CD14-positive monocyte (primary cell): ENCODE measurements around the gene CCNC. TPM values are rescaled to one million over a fixed set of nuclear protein-coding genes. Genes with fewer than 3 reads are reported as not detected.

ENCODE experiments used
- DNase-seq, 3 donors: peaks; one replicate each; pipeline ENCODE4 v3.0.0-alpha.2; 2011 to 2022
- H2AFZ ChIP-seq: 2 replicates; pipeline ENCODE4 v1.6.0; 2012; ENCODE audit warnings: mild to moderate bottlenecking, low read depth, low read length, inconsistent platforms; ENCODE audit not compliant: insufficient read depth, poor library complexity, severe bottlenecking
- H3K27ac ChIP-seq, 2 donors: 1 replicate in 1 of 2; 2 replicates in 1 of 2; pipeline ENCODE4 v1.5.1; 2012 to 2013; ENCODE audit warnings: low read length in 2 of 2, control low read depth in 1 of 2, inconsistent platforms in 1 of 2, low read depth in 1 of 2, mild to moderate bottlenecking in 1 of 2
- H3K27me3 ChIP-seq, 2 donors: one replicate each; pipeline versions ENCODE4 v1.6.0 to v1.6.1; 2011 to 2013; ENCODE audit warnings: low read length in 2 of 2; ENCODE audit not compliant: control insufficient read depth in 2 of 2, insufficient read depth in 2 of 2
- H3K36me3 ChIP-seq, 2 donors: replicated peaks in 1 of 2; 1 replicate in 1 of 2; 2 replicates in 1 of 2; pipeline versions ENCODE4 v1.5.1 to v1.6.1; 2012 to 2013; ENCODE audit warnings: low read length in 2 of 2, control low read depth in 1 of 2, inconsistent platforms in 1 of 2, mild to moderate bottlenecking in 1 of 2; ENCODE audit not compliant: insufficient read depth in 2 of 2, control insufficient read depth in 1 of 2
- H3K4me1 ChIP-seq, 2 donors: 1 replicate in 1 of 2; 2 replicates in 1 of 2; pipeline versions ENCODE4 v1.5.1 to v1.6.1; 2012 to 2013; ENCODE audit warnings: low read length in 2 of 2, control low read depth in 1 of 2, inconsistent platforms in 1 of 2, mild to moderate bottlenecking in 1 of 2, moderate library complexity in 1 of 2; ENCODE audit not compliant: insufficient read depth in 2 of 2, control insufficient read depth in 1 of 2
- H3K4me2 ChIP-seq: replicated peaks from 2 replicates; pipeline ENCODE3; 2012; ENCODE audit warnings: low read length, moderate library complexity, mild to moderate bottlenecking; ENCODE audit not compliant: poor library complexity, severe bottlenecking; ENCODE audit errors: extremely low read depth
- H3K4me3 ChIP-seq, 3 experiments: fragments of 200-600 bp in 1 of 3; sonication (generic) in 1 of 3; replicated peaks in 1 of 3; 1 replicate in 2 of 3; 2 replicates in 1 of 3; pipeline ENCODE4 v1.5.1; 2011 to 2013; ENCODE audit warnings: low read length in 3 of 3, mild to moderate bottlenecking in 3 of 3, control low read depth in 2 of 3, low read depth in 2 of 3, inconsistent platforms in 1 of 3, moderate library complexity in 1 of 3
- H3K79me2 ChIP-seq: 2 replicates; pipeline ENCODE4 v1.6.0; 2012; ENCODE audit warnings: mild to moderate bottlenecking, control low read depth, inconsistent platforms, low read length, moderate library complexity; ENCODE audit not compliant: insufficient read depth
- H3K9ac ChIP-seq: 2 replicates; pipeline ENCODE4 v1.6.0; 2017; ENCODE audit warnings: low read length, mild to moderate bottlenecking; ENCODE audit not compliant: insufficient read depth, poor library complexity, severe bottlenecking
- H3K9me3 ChIP-seq, 2 donors: replicated peaks in 1 of 2; 1 replicate in 1 of 2; 2 replicates in 1 of 2; pipeline versions ENCODE4 v1.5.1 to v1.6.1; 2012 to 2013; ENCODE audit warnings: low read length in 2 of 2, control low read depth in 1 of 2; ENCODE audit not compliant: control insufficient read depth in 1 of 2, insufficient read depth in 1 of 2
- H4K20me1 ChIP-seq: 2 replicates; pipeline ENCODE4 v1.6.0; 2012; ENCODE audit warnings: mild to moderate bottlenecking, low read length, control low read depth, moderate library complexity; ENCODE audit not compliant: insufficient read depth
- H3K27ac Mint-ChIP-seq, 7 donors: one replicate each; pipeline ENCODE4 v1.8.0; 2020; ENCODE audit warnings: mild to moderate bottlenecking in 7 of 7, mixed read lengths in 7 of 7, moderate library complexity in 6 of 7, inconsistent platforms in 2 of 7
- H3K27me3 Mint-ChIP-seq, 3 donors: one replicate each; pipeline ENCODE4 v1.8.0; 2021 to 2022; ENCODE audit warnings: low read depth in 3 of 3, mild to moderate bottlenecking in 3 of 3, mixed read lengths in 3 of 3, moderate library complexity in 3 of 3, inconsistent platforms in 1 of 3
- H3K36me3 Mint-ChIP-seq, 2 donors: one replicate each; pipeline ENCODE4 v1.8.0; 2020; ENCODE audit warnings: mixed read lengths in 2 of 2, inconsistent platforms in 1 of 2, mild to moderate bottlenecking in 1 of 2
- H3K4me1 Mint-ChIP-seq: one replicate; pipeline ENCODE4 v1.8.0; 2020; ENCODE audit warnings: mild to moderate bottlenecking, mixed read lengths
- H3K4me3 Mint-ChIP-seq, 2 donors: one replicate each; pipeline ENCODE4 v1.8.0; 2020; ENCODE audit warnings: mild to moderate bottlenecking in 2 of 2, mixed read lengths in 2 of 2, moderate library complexity in 1 of 2
- H3K9me3 Mint-ChIP-seq, 7 donors: one replicate each; pipeline ENCODE4 v1.8.0; 2020 to 2022; ENCODE audit warnings: mixed read lengths in 7 of 7, mild to moderate bottlenecking in 6 of 7, moderate library complexity in 6 of 7, inconsistent platforms in 2 of 7
- WGBS: methylation state at CpG from one replicate; pipeline ENCODE4 v1.1.5; 2013; ENCODE audit warnings: missing lambda C conversion rate; ENCODE audit not compliant: insufficient coverage; 5-methylcytosine and 5-hydroxymethylcytosine counted together
- intact Hi-C, 2 donors: fragments of 100-400 bp; cut with micrococcal nuclease; formaldehyde crosslinking; loops; one replicate each; pipeline versions ENCODE4 v1.15.0 to v1.15.1; 2023
- polyA plus RNA-seq, 3 donors: library from polyadenylated mRNA; depleted of rRNA in 1 of 3; unstranded in 2 of 3; stranded (reverse) in 1 of 3; fragments of 300-500 nt in 2 of 3; fragments of >200 nt in 1 of 3; fragmentation: Illumina TruSeq in 2 of 3; gene quantifications; 1 replicate in 2 of 3; 2 replicates in 1 of 3; pipeline ENCODE4 v1.2.3, GENCODE V29; 2012 to 2021
- TF ChIP-seq, protein P1 (sequence below): fragments of 200-600 bp; IDR thresholded peaks from one replicate; pipeline ENCODE4 v1.8.0; 2022; ENCODE audit warnings: antibody characterized with exemption, mild to moderate bottlenecking

The CCNC gene
- polyA plus RNA-seq, 3 donors = 14.9 to 41.9 (median 35.6) TPM

- no peak for DNase-seq
- H3K9ac ChIP-seq = no peak overlapping the region
- TF ChIP-seq, protein P1, sequence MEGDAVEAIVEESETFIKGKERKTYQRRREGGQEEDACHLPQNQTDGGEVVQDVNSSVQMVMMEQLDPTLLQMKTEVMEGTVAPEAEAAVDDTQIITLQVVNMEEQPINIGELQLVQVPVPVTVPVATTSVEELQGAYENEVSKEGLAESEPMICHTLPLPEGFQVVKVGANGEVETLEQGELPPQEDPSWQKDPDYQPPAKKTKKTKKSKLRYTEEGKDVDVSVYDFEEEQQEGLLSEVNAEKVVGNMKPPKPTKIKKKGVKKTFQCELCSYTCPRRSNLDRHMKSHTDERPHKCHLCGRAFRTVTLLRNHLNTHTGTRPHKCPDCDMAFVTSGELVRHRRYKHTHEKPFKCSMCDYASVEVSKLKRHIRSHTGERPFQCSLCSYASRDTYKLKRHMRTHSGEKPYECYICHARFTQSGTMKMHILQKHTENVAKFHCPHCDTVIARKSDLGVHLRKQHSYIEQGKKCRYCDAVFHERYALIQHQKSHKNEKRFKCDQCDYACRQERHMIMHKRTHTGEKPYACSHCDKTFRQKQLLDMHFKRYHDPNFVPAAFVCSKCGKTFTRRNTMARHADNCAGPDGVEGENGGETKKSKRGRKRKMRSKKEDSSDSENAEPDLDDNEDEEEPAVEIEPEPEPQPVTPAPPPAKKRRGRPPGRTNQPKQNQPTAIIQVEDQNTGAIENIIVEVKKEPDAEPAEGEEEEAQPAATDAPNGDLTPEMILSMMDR = no peak
- 100% methylated on average over 2 of the region's 2 CpGs for WGBS
- no peak overlapping the region for H3K4me3 ChIP-seq
- peaks cover 2 to 18% (median 3%) of the 10 kb centered on the region in 3 donors for H3K27me3 Mint-ChIP-seq
- no peaks in the 10 kb centered on the region for H3K79me2 ChIP-seq
- H3K36me3 ChIP-seq = no peaks in the 10 kb centered on the region
- peaks cover 7% of the 10 kb centered on the region for H3K4me1 Mint-ChIP-seq
- no peaks in the 10 kb centered on the region for H3K36me3 Mint-ChIP-seq
- H3K27me3 ChIP-seq = no peaks in the 10 kb centered on the region
- intact Hi-C loops = no loop called here
- no peak overlapping the region for H3K4me3 Mint-ChIP-seq
- no peaks in the 10 kb centered on the region for H3K9me3 ChIP-seq
- H3K9me3 Mint-ChIP-seq = peaks cover 0 to 6% (median 0%) of the 10 kb centered on the region in 7 donors
- H3K4me2 ChIP-seq = no peak overlapping the region
- no peaks in the 10 kb centered on the region for H3K4me1 ChIP-seq
- no peak overlapping the region for H2AFZ ChIP-seq
- no peaks in the 10 kb centered on the region for H4K20me1 ChIP-seq
- no peak overlapping the region for H3K27ac Mint-ChIP-seq
- H3K27ac ChIP-seq = no peak overlapping the region
Measured at GRCh38 chr6:99575544-99576227, 7.2 kb upstream of the CCNC start.

GRCh38 chr6:99573980-99574617 is 5.6 kb upstream of the CCNC start:
- no peak overlapping the region for H3K27ac ChIP-seq
- no peak overlapping the region for H3K4me3 Mint-ChIP-seq
- intact Hi-C loops = no loop called here
- H3K4me2 ChIP-seq = no peak overlapping the region
- TF ChIP-seq, protein P1 = no peak
- H3K4me1 Mint-ChIP-seq = peaks cover 7% of the 10 kb centered on the region
- no peak overlapping the region for H3K4me3 ChIP-seq
- no peak overlapping the region for H3K9ac ChIP-seq
- no peaks in the 10 kb centered on the region for H3K79me2 ChIP-seq
- WGBS = no CpG with 5 or more reads among the region's 2 CpGs
- DNase-seq = no peak
- H4K20me1 ChIP-seq = no peaks in the 10 kb centered on the region
- no peaks in the 10 kb centered on the region for H3K36me3 Mint-ChIP-seq
- H3K9me3 ChIP-seq = no peaks in the 10 kb centered on the region
- peaks cover 0 to 4% (median 0%) of the 10 kb centered on the region in 7 donors for H3K9me3 Mint-ChIP-seq
- peaks cover 0 to 11% (median 4%) of the 10 kb centered on the region in 3 donors for H3K27me3 Mint-ChIP-seq
- no peaks in the 10 kb centered on the region for H3K27me3 ChIP-seq
- no peak overlapping the region for H3K27ac Mint-ChIP-seq
- no peaks in the 10 kb centered on the region for H3K4me1 ChIP-seq
- H3K36me3 ChIP-seq = no peaks in the 10 kb centered on the region
- H2AFZ ChIP-seq = no peak overlapping the region
